ENCODE measurements around the gene PGAM5. TPM values are rescaled to one million over a fixed set of nuclear protein-coding genes. Genes with fewer than 3 reads are reported as not detected.

PGAM5 gene
- total and polyA plus RNA-seq, 2 of the 4 experiments (the other 2 are of a cell fraction) = 25.2 to 37.8 TPM

GRCh38 chr12:132765361-132765760, 54.7 kb downstream of the PGAM5 start:
- Histone ChIP-seq H4K20me1 (ENCODE audit: insufficient read depth, low read length) (peaks cover 20% of the 10 kb centered on the region), H3K4me1 (ENCODE audit: control insufficient read depth, insufficient read depth, low read length) (peaks cover 5% of the 10 kb centered on the region), H4K8ac (ENCODE audit: low read depth in 2 of 2, low read length in 2 of 2) (no peak overlapping the region), H3K4me3 (ENCODE audit: insufficient read depth, low read depth, low read length) (no peak overlapping the region), H3K56ac (ENCODE audit: extremely low read depth, insufficient read depth, low read length) (no peak overlapping the region), H3K9ac (ENCODE audit: low read depth, low read length) (no peak overlapping the region), H3K9me1 (ENCODE audit: insufficient read depth, low read length) (peaks cover 4% of the 10 kb centered on the region; the same call in 1 of the 2 replicates), H2BK5ac (ENCODE audit: low read depth, low read length, poor library complexity, severe bottlenecking) (no peak overlapping the region), H3K79me1 (ENCODE audit: low read depth in 1 of 2, low read length in 2 of 2) (peaks cover 0 to 37% of the 10 kb centered on the region in 2 experiments; a peak in 3 of 4 replicates), H2AFZ (replicated peaks; ENCODE audit: low read length, poor library complexity) (no peak overlapping the region), H3K23ac (ENCODE audit: low read depth, low read length) (no peak overlapping the region), H3K4ac (ENCODE audit: low read depth, low read length) (no peak overlapping the region), H4K91ac (ENCODE audit: insufficient read depth, low read depth, low read length) (no peak overlapping the region), H3K27ac (ENCODE audit: insufficient read depth, low read length) (no peak overlapping the region), H3K36me3 (ENCODE audit: control insufficient read depth, insufficient read depth, low read length) (peaks cover 17% of the 10 kb centered on the region), H3K27me3 (ENCODE audit: control insufficient read depth, insufficient read depth, low read length) (no peaks in the 10 kb centered on the region), H3K18ac (ENCODE audit: low read depth, low read length) (no peak overlapping the region), H2BK20ac (ENCODE audit: low read depth, low read length) (no peak overlapping the region), H2BK15ac (ENCODE audit: low read depth, low read length) (no peak overlapping the region), H3K4me2 (ENCODE audit: low read depth, low read length) (no peak overlapping the region), H4K5ac (ENCODE audit: low read depth, low read length) (no peak overlapping the region), H2AK9ac (replicated peaks; ENCODE audit: low read depth, low read length, poor library complexity) (no peak overlapping the region), H2BK120ac (ENCODE audit: low read depth, low read length) (no peak overlapping the region), H2AK5ac (ENCODE audit: low read depth, low read length) (no peak overlapping the region), H3K9me3 (ENCODE audit: control insufficient read depth, insufficient read depth, low read length) (no peaks in the 10 kb centered on the region), H3K14ac (replicated peaks; ENCODE audit: low read depth, low read length) (no peak overlapping the region)
- in situ Hi-C loops (cut with MboI; ENCODE audit: low sequenced_read_pairs) (no loop called here), intact Hi-C loops (cut with micrococcal nuclease) (no loop called here), dilution Hi-C loops (cut with HindIII; ENCODE audit: low sequenced_read_pairs, unreplicated experiment) (no loop called here)
- DNase-seq (no peak), ATAC-seq (ENCODE audit: low read depth) (no peak)
- CTCF ChIA-PET = interaction anchor here (0.5 kb wide), 1 partner anchor 32 kb away, joined by 5 read pairs; no protein-coding TSS in a partner anchor
- POLR2A ChIA-PET (ENCODE audit: unreplicated experiment) = interaction anchor here (0.7 kb wide), 1 partner anchor 9 kb away, joined by 3 read pairs; no protein-coding TSS in a partner anchor
- no peak for TF ChIP-seq SMC3 (IDR thresholded peaks at IDR 0.05; ENCODE audit: low read depth, low read length)
- no peak for TF ChIP-seq CHD1 (IDR thresholded peaks at IDR 0.05; ENCODE audit: low read depth, low read length)
- TF ChIP-seq POLR2A (IDR thresholded peaks at IDR 0.05; ENCODE audit: low read depth, low read length) = no peak
- no peak for TF ChIP-seq MXI1 (IDR thresholded peaks at IDR 0.05; ENCODE audit: borderline replicate concordance, low read depth, low read length)
- no peak for TF ChIP-seq USF2 (IDR thresholded peaks at IDR 0.05; ENCODE audit: low read depth, low read length)
- TF ChIP-seq MAZ (IDR thresholded peaks at IDR 0.05; ENCODE audit: borderline replicate concordance, low read depth, low read length) = no peak
- TF ChIP-seq FOS (IDR thresholded peaks at IDR 0.05; ENCODE audit: low read depth, low read length) = no peak
- no peak for TF ChIP-seq RCOR1 (IDR thresholded peaks at IDR 0.05; ENCODE audit: insufficient replicate concordance, low read length)
- TF ChIP-seq CTCF (conservative IDR thresholded peaks at IDR 0.05; ENCODE audit: low read depth, low read length) = no peak
- no peak for TF ChIP-seq ELK1 (IDR thresholded peaks at IDR 0.05; ENCODE audit: borderline replicate concordance, low read depth, low read length)
- TF ChIP-seq BHLHE40 (IDR thresholded peaks at IDR 0.05; ENCODE audit: low read depth, low read length) = no peak
- TF ChIP-seq CEBPB (IDR thresholded peaks at IDR 0.05; ENCODE audit: low read depth, low read length) = no peak
- TF ChIP-seq NFE2L2 (IDR thresholded peaks at IDR 0.05; ENCODE audit: low read depth, low read length) = no peak
- no peak for TF ChIP-seq MAFK (IDR thresholded peaks at IDR 0.05; ENCODE audit: low read depth, low read length)
- no peak for TF ChIP-seq RAD21 (IDR thresholded peaks at IDR 0.05; ENCODE audit: low read length)
- no peak for TF ChIP-seq RFX5 (IDR thresholded peaks at IDR 0.05; ENCODE audit: low read depth, low read length)
- BruUV-seq (replicated peaks) = no TSS peak
- 92% methylated on average over 9 of the region's 11 CpGs; no CpG with 5 or more reads in 1 of the 2 experiments for WGBS, 2 experiments (ENCODE audit: extremely low coverage in 2 of 2, insufficient read length in 1 of 2)
